ENCODE results near the gene LDB3. TPM values are rescaled to one million over a fixed set of nuclear protein-coding genes. Genes with fewer than 3 reads are reported as not detected.

LDB3 gene
- polyA plus RNA-seq, 1 donor (not counting 4 experiments of a cell fraction or from before 2014, with no cell fraction given): 0.01 TPM

- dilution Hi-C loops (cut with MboI; ENCODE audit: extremely low pct_ligation_motif_present, low sequenced_read_pairs): no loop called here
- no peaks in the 10 kb centered on the region for H3K36me3 ChIP-seq (ENCODE audit: control insufficient read depth in 2 of 2, extremely low read depth in 1 of 2, insufficient read depth in 2 of 2, low read length in 2 of 2)
- no peak overlapping the region for H3K9ac ChIP-seq (ENCODE audit: control insufficient read depth, extremely low read depth, insufficient read depth, low read length)
- H3K4me1 ChIP-seq (ENCODE audit: control insufficient read depth, extremely low read depth, insufficient read depth, low read length): peaks cover 8% of the 10 kb centered on the region
- FAIRE-seq (no peak), DNase-seq (ENCODE audit: low read depth, low spot score) (no peak)
- peaks cover 6% of the 10 kb centered on the region for H3K79me2 ChIP-seq (ENCODE audit: control insufficient read depth, insufficient read depth, low read length)
- no peaks in the 10 kb centered on the region for H4K20me1 ChIP-seq (ENCODE audit: control insufficient read depth, extremely low read depth, insufficient read depth, low read length)
- TF ChIP-seq, protein P1, sequence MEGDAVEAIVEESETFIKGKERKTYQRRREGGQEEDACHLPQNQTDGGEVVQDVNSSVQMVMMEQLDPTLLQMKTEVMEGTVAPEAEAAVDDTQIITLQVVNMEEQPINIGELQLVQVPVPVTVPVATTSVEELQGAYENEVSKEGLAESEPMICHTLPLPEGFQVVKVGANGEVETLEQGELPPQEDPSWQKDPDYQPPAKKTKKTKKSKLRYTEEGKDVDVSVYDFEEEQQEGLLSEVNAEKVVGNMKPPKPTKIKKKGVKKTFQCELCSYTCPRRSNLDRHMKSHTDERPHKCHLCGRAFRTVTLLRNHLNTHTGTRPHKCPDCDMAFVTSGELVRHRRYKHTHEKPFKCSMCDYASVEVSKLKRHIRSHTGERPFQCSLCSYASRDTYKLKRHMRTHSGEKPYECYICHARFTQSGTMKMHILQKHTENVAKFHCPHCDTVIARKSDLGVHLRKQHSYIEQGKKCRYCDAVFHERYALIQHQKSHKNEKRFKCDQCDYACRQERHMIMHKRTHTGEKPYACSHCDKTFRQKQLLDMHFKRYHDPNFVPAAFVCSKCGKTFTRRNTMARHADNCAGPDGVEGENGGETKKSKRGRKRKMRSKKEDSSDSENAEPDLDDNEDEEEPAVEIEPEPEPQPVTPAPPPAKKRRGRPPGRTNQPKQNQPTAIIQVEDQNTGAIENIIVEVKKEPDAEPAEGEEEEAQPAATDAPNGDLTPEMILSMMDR (optimal IDR thresholded peaks at IDR 0.05 in 1 of 3, IDR thresholded peaks at IDR 0.05 in 1 of 3, conservative IDR thresholded peaks at IDR 0.05 in 1 of 3; ENCODE audit: extremely low read depth in 1 of 3, insufficient read depth in 2 of 3, low read length in 3 of 3): no peak
- TF ChIP-seq EZH2 (IDR thresholded peaks at IDR 0.05; ENCODE audit: low read length): no peak
- no peak overlapping the region for H3K4me3 ChIP-seq (ENCODE audit: control insufficient read depth in 2 of 3, extremely low read depth in 1 of 3, insufficient read depth in 2 of 3, low read depth in 1 of 3, low read length in 3 of 3)
- H3K27me3 ChIP-seq (ENCODE audit: control insufficient read depth, extremely low read depth, insufficient read depth, low read length): no peaks in the 10 kb centered on the region
- no peaks in the 10 kb centered on the region for H3K9me1 ChIP-seq (ENCODE audit: control insufficient read depth, extremely low read depth, insufficient read depth, low read length)
- no peaks in the 10 kb centered on the region for H3K9me3 ChIP-seq (ENCODE audit: control insufficient read depth, low read depth, low read length)
- H2AFZ ChIP-seq (ENCODE audit: control insufficient read depth, low read length): no peak overlapping the region
- H3K4me2 ChIP-seq (ENCODE audit: control insufficient read depth, extremely low read depth, insufficient read depth, low read depth, low read length): no peak overlapping the region
- H3K27ac ChIP-seq (ENCODE audit: control insufficient read depth, insufficient read depth, low read length): no peak overlapping the region
Measured at GRCh38 chr10:86751477-86751876, 83.2 kb downstream of the LDB3 start.

- Histone ChIP-seq H3K27me3 (ENCODE audit: control insufficient read depth, extremely low read depth, insufficient read depth, low read length) (no peaks in the 10 kb centered on the region), H3K79me2 (ENCODE audit: control insufficient read depth, insufficient read depth, low read length) (peaks cover 13% of the 10 kb centered on the region), H3K4me2 (ENCODE audit: control insufficient read depth, extremely low read depth, insufficient read depth, low read depth, low read length) (no peak overlapping the region), H4K20me1 (ENCODE audit: control insufficient read depth, extremely low read depth, insufficient read depth, low read length) (no peaks in the 10 kb centered on the region), H2AFZ (ENCODE audit: control insufficient read depth, low read length) (no peak overlapping the region), H3K9me3 (ENCODE audit: control insufficient read depth, low read depth, low read length) (no peaks in the 10 kb centered on the region), H3K4me1 (ENCODE audit: control insufficient read depth, extremely low read depth, insufficient read depth, low read length) (peaks cover 8% of the 10 kb centered on the region), H3K36me3 (ENCODE audit: control insufficient read depth in 2 of 2, extremely low read depth in 1 of 2, insufficient read depth in 2 of 2, low read length in 2 of 2) (no peaks in the 10 kb centered on the region), H3K4me3 (ENCODE audit: control insufficient read depth in 2 of 3, extremely low read depth in 1 of 3, insufficient read depth in 2 of 3, low read depth in 1 of 3, low read length in 3 of 3) (no peak overlapping the region), H3K9me1 (ENCODE audit: control insufficient read depth, extremely low read depth, insufficient read depth, low read length) (no peaks in the 10 kb centered on the region), H3K9ac (ENCODE audit: control insufficient read depth, extremely low read depth, insufficient read depth, low read length) (no peak overlapping the region), H3K27ac (ENCODE audit: control insufficient read depth, insufficient read depth, low read length) (no peak overlapping the region)
- dilution Hi-C loops (cut with MboI; ENCODE audit: extremely low pct_ligation_motif_present, low sequenced_read_pairs): no loop called here
- DNase-seq (ENCODE audit: low read depth, low spot score): no peak
- TF ChIP-seq, protein P1 (optimal IDR thresholded peaks at IDR 0.05 in 1 of 3, IDR thresholded peaks at IDR 0.05 in 1 of 3, conservative IDR thresholded peaks at IDR 0.05 in 1 of 3; ENCODE audit: extremely low read depth in 1 of 3, insufficient read depth in 2 of 3, low read length in 3 of 3): no peak
- no peak for TF ChIP-seq EZH2 (IDR thresholded peaks at IDR 0.05; ENCODE audit: low read length)
- no peak for FAIRE-seq
Measured at GRCh38 chr10:86752311-86752710, 84.0 kb downstream of the LDB3 start.

Measured in keratinocyte (primary cell).